CD4-positive, alpha-beta T cell (primary cell): ENCODE results near the gene JAKMIP2. TPM values are rescaled to one million over a fixed set of nuclear protein-coding genes. Genes with fewer than 3 reads are reported as not detected.

Experiments
- ATAC-seq: fragments of 200-7000 bp; cut with Tn5 transposase; one replicate; pipeline ENCODE4 v1.10.0; 2022; ENCODE audit warnings: mild to moderate bottlenecking; ENCODE audit not compliant: poor library complexity
- CTCF ChIA-PET: fragments of 350-600 bp; sonication (Branson Sonifier 250); formaldehyde crosslinking; loops from one replicate; lab custom pipeline; 2021; ENCODE audit warnings: antibody characterized with exemption, inconsistent platforms; lab: Charles Lee
- POLR2A ChIA-PET: fragments of 350-600 bp; sonication (Branson Sonifier 250); formaldehyde crosslinking; loops from one replicate; lab custom pipeline; 2021; ENCODE audit warnings: antibody characterized with exemption, inconsistent platforms; lab: Charles Lee
- DNase-seq, 14 experiments: peaks; one replicate each; pipeline ENCODE4 v3.0.0-alpha.2; 2013 to 2020; ENCODE audit warnings: mixed read lengths in 2 of 14
- H3K27ac ChIP-seq, 2 donors: one replicate each; pipeline versions ENCODE4 v1.5.1 to v1.7.0; 2013; ENCODE audit warnings: low read length in 2 of 2, low read depth in 1 of 2, mild to moderate bottlenecking in 1 of 2
- H3K27me3 ChIP-seq, 2 experiments: 1 replicate in 1 of 2; 2 replicates in 1 of 2; pipeline versions ENCODE4 v1.6.1 to v1.7.0; 2013; ENCODE audit warnings: low read length in 2 of 2, control low read depth in 1 of 2, mild to moderate bottlenecking in 1 of 2, moderate library complexity in 1 of 2; ENCODE audit not compliant: insufficient read depth in 2 of 2, control insufficient read depth in 1 of 2
- H3K36me3 ChIP-seq: one replicate; pipeline ENCODE4 v1.6.1; 2013; ENCODE audit warnings: low read length, control low read depth; ENCODE audit not compliant: insufficient read depth
- H3K4me1 ChIP-seq: one replicate; pipeline ENCODE4 v1.6.1; 2013; ENCODE audit warnings: low read length, control low read depth; ENCODE audit not compliant: insufficient read depth
- H3K4me3 ChIP-seq: one replicate; pipeline ENCODE4 v1.5.1; 2013; ENCODE audit warnings: mild to moderate bottlenecking, low read length, moderate library complexity
- H3K9me3 ChIP-seq, 2 experiments: 1 replicate in 1 of 2; 2 replicates in 1 of 2; pipeline versions ENCODE4 v1.6.1 to v1.7.0; 2013; ENCODE audit warnings: low read length in 2 of 2, mild to moderate bottlenecking in 2 of 2, control low read depth in 1 of 2, moderate library complexity in 1 of 2; ENCODE audit not compliant: control insufficient read depth in 1 of 2, insufficient read depth in 1 of 2
- H3K27ac Mint-ChIP-seq: one replicate; pipeline ENCODE4 v1.8.0; 2020; ENCODE audit warnings: mixed read lengths
- H3K27me3 Mint-ChIP-seq: one replicate; pipeline ENCODE4 v1.8.0; 2021; ENCODE audit warnings: mixed read lengths
- H3K36me3 Mint-ChIP-seq: one replicate; pipeline ENCODE4 v1.8.0; 2021; ENCODE audit warnings: low read depth, mixed read lengths
- H3K4me1 Mint-ChIP-seq: one replicate; pipeline ENCODE4 v1.8.0; 2021; ENCODE audit warnings: low read depth, mixed read lengths
- H3K4me3 Mint-ChIP-seq: one replicate; pipeline ENCODE4 v1.8.0; 2020; ENCODE audit warnings: mild to moderate bottlenecking, mixed read lengths
- H3K9me3 Mint-ChIP-seq: one replicate; pipeline ENCODE4 v1.8.0; 2020; ENCODE audit warnings: mixed read lengths
- CTCF ChIP-seq: fragments of 200-600 bp; IDR thresholded peaks from one replicate; pipeline ENCODE4 v1.8.0; 2022; ENCODE audit warnings: antibody characterized with exemption, mild to moderate bottlenecking
- intact Hi-C, 2 experiments: fragments of 100-400 bp; cut with DNase I in 1 of 2; cut with micrococcal nuclease in 1 of 2; formaldehyde crosslinking; loops; one replicate each; pipeline versions ENCODE4 v1.15.1 to v1.9.0; 2023 to 2025; cut with DNase I, micrococcal nuclease
- total RNA-seq, 174 experiments: library from RNA in 2 of 174; stranded (reverse) in 2 of 174; gene quantifications; one replicate each; pipeline ENCODE4 v1.2.3 and lab custom pipeline; 2021 to 2026

Gene JAKMIP2
- total RNA-seq, 2 experiments from 2014 or later, result 0.74 to 1.3 TPM

GRCh38 chr5:147565524-147565923 is 217.0 kb downstream of the JAKMIP2 start:
- ATAC-seq (no peak), DNase-seq (no peak)
- Mint-ChIP-seq H3K4me1 (no peaks in the 10 kb centered on the region), H3K9me3 (no peaks in the 10 kb centered on the region), H3K4me3 (no peak overlapping the region), H3K36me3 (no peaks in the 10 kb centered on the region), H3K27ac (no peak overlapping the region), H3K27me3 (peaks cover 3% of the 10 kb centered on the region)
- Histone ChIP-seq H3K4me3 (no peak overlapping the region), H3K4me1 (no peaks in the 10 kb centered on the region), H3K27ac (no peak overlapping the region), H3K9me3 (no peaks in the 10 kb centered on the region), H3K27me3 (no peaks in the 10 kb centered on the region), H3K36me3 (no peaks in the 10 kb centered on the region)
- intact Hi-C loops, result no loop called here
- POLR2A ChIA-PET, result no interaction called here
- CTCF ChIA-PET, result no interaction called here
- no peak for TF ChIP-seq CTCF

GRCh38 chr5:147564124-147564486 is 218.4 kb downstream of the JAKMIP2 start:
- TF ChIP-seq CTCF, result no peak
- Mint-ChIP-seq H3K36me3 (no peaks in the 10 kb centered on the region), H3K4me1 (no peaks in the 10 kb centered on the region), H3K4me3 (no peak overlapping the region), H3K27me3 (peaks cover 5% of the 10 kb centered on the region), H3K27ac (no peak overlapping the region), H3K9me3 (no peaks in the 10 kb centered on the region)
- Histone ChIP-seq H3K4me1 (no peaks in the 10 kb centered on the region), H3K36me3 (no peaks in the 10 kb centered on the region), H3K27me3 (no peaks in the 10 kb centered on the region), H3K4me3 (no peak overlapping the region), H3K9me3 (no peaks in the 10 kb centered on the region), H3K27ac (no peak overlapping the region)
- no peak for ATAC-seq
- no peak for DNase-seq
- ChIA-PET POLR2A (no interaction called here), CTCF (no interaction called here)
- intact Hi-C loops, result no loop called here

GRCh38 chr5:147563466-147564123 is 218.9 kb downstream of the JAKMIP2 start:
- no peak for TF ChIP-seq CTCF
- Histone ChIP-seq H3K4me3 (no peak overlapping the region), H3K27me3 (no peaks in the 10 kb centered on the region), H3K36me3 (no peaks in the 10 kb centered on the region), H3K27ac (no peak overlapping the region), H3K9me3 (no peaks in the 10 kb centered on the region), H3K4me1 (no peaks in the 10 kb centered on the region)
- Mint-ChIP-seq H3K36me3 (no peaks in the 10 kb centered on the region), H3K27me3 (peaks cover 5% of the 10 kb centered on the region), H3K4me1 (no peaks in the 10 kb centered on the region), H3K4me3 (no peak overlapping the region), H3K9me3 (no peaks in the 10 kb centered on the region), H3K27ac (no peak overlapping the region)
- intact Hi-C loops, result no loop called here
- ATAC-seq (no peak), DNase-seq (no peak)
- ChIA-PET POLR2A (no interaction called here), CTCF (no interaction called here)
